GM12878 (cell line): ENCODE data around the gene PTPRN2.

Experiments used
- CEBPB ChIP-seq, 2 experiments: fragments of 150-350 bp in 1 of 2; IDR thresholded peaks; 2 replicates each; pipeline ENCODE4 v1.6.1; 2012 to 2014; ENCODE audit warnings: low read depth in 2 of 2, low read length in 2 of 2, borderline replicate concordance in 1 of 2, inconsistent platforms in 1 of 2
- MAX ChIP-seq: IDR thresholded peaks from 2 replicates; pipeline ENCODE4 v1.6.1; 2012; ENCODE audit warnings: low read depth, low read length, improper control_type of control experiment
- SPI1 ChIP-seq: IDR thresholded peaks from 2 replicates; pipeline ENCODE4 v1.6.1; 2011; ENCODE audit warnings: low read depth, mild to moderate bottlenecking, low read length, moderate library complexity, borderline replicate concordance; ENCODE audit not compliant: insufficient read depth
- TF ChIP-seq, protein P1 (sequence below), 3 experiments: IDR thresholded peaks in 2 of 3; conservative IDR thresholded peaks in 1 of 3; 2 replicates each; pipeline ENCODE4 v1.5.1; 2011; ENCODE audit warnings: low read depth in 3 of 3, low read length in 3 of 3, mild to moderate bottlenecking in 3 of 3, control low read depth in 2 of 3, moderate library complexity in 2 of 3, inconsistent platforms in 1 of 3, mixed read lengths in 1 of 3; ENCODE audit not compliant: control insufficient read depth in 2 of 3, insufficient read depth in 1 of 3; ENCODE audit errors: extremely low read depth in 1 of 3

GRCh38 chr7:157889480-157889879 lies 698.1 kb downstream of the PTPRN2 start:
- no peak for TF ChIP-seq CEBPB (IDR thresholded peaks at IDR 0.05; ENCODE audit: borderline replicate concordance in 1 of 2, low read depth in 2 of 2, low read length in 2 of 2)
- TF ChIP-seq, protein P1, sequence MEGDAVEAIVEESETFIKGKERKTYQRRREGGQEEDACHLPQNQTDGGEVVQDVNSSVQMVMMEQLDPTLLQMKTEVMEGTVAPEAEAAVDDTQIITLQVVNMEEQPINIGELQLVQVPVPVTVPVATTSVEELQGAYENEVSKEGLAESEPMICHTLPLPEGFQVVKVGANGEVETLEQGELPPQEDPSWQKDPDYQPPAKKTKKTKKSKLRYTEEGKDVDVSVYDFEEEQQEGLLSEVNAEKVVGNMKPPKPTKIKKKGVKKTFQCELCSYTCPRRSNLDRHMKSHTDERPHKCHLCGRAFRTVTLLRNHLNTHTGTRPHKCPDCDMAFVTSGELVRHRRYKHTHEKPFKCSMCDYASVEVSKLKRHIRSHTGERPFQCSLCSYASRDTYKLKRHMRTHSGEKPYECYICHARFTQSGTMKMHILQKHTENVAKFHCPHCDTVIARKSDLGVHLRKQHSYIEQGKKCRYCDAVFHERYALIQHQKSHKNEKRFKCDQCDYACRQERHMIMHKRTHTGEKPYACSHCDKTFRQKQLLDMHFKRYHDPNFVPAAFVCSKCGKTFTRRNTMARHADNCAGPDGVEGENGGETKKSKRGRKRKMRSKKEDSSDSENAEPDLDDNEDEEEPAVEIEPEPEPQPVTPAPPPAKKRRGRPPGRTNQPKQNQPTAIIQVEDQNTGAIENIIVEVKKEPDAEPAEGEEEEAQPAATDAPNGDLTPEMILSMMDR (IDR thresholded peaks at IDR 0.05 in 2 of 3, conservative IDR thresholded peaks at IDR 0.05 in 1 of 3; ENCODE audit: control insufficient read depth in 2 of 3, extremely low read depth in 1 of 3, insufficient read depth in 1 of 3, low read depth in 3 of 3, low read length in 3 of 3): no peak
- no peak for TF ChIP-seq MAX
- TF ChIP-seq SPI1: no peak
